HepG2 (cell line): ENCODE results near the gene ASAP2. TPM values are rescaled to one million over a fixed set of nuclear protein-coding genes. Genes with fewer than 3 reads are reported as not detected.

ENCODE experiments used
- ATF3 ChIP-seq: sonication (generic); formaldehyde crosslinking; IDR thresholded peaks from 2 replicates; pipeline ENCODE4 v1.4.0; 2020; ENCODE audit warnings: missing genetic modification reagents
- ATM ChIP-seq: fragments of 450-650 bp; IDR thresholded peaks from 2 replicates; pipeline ENCODE4 v1.7.1; 2017; ENCODE audit warnings: mild to moderate bottlenecking, borderline replicate concordance
- ELF1 ChIP-seq: sonication (generic); formaldehyde crosslinking; IDR thresholded peaks from 2 replicates; pipeline ENCODE4 v1.4.0; 2020; ENCODE audit warnings: missing genetic modification reagents
- ERF ChIP-seq: IDR thresholded peaks from 2 replicates; pipeline ENCODE4 v1.6.1; 2018; ENCODE audit warnings: missing biosample characterization, missing genetic modification reagents
- FOXA1 ChIP-seq, 2 experiments: fragments of 450-650 bp in 1 of 2; sonication (generic) in 1 of 2; formaldehyde crosslinking in 1 of 2; IDR thresholded peaks; 2 replicates each; pipeline versions ENCODE4 v1.4.0 to v1.6.1; 2016 to 2020; ENCODE audit warnings: missing genetic modification reagents in 1 of 2
- GATAD1 ChIP-seq: IDR thresholded peaks from 2 replicates; pipeline ENCODE4 v1.6.1; 2016; ENCODE audit warnings: missing genetic modification reagents, missing compliant biosample characterization
- HDAC1 ChIP-seq: sonication (generic); formaldehyde crosslinking; IDR thresholded peaks from 2 replicates; pipeline ENCODE4 v1.5.1; 2020; ENCODE audit warnings: mild to moderate bottlenecking, missing genetic modification reagents
- HNF4A ChIP-seq: sonication (generic); formaldehyde crosslinking; IDR thresholded peaks from 2 replicates; pipeline ENCODE4 v1.4.0; 2020; ENCODE audit warnings: missing genetic modification reagents
- MTERF4 ChIP-seq: sonication (generic); formaldehyde crosslinking; IDR thresholded peaks from 2 replicates; pipeline ENCODE4 v1.8.0; 2023; ENCODE audit warnings: mild to moderate bottlenecking, missing genetic modification reagents
- NFYC ChIP-seq: IDR thresholded peaks from 2 replicates; pipeline ENCODE4 v1.6.1; 2016; ENCODE audit warnings: missing genetic modification reagents, missing compliant biosample characterization
- RXRB ChIP-seq: IDR thresholded peaks from 2 replicates; pipeline ENCODE4 v1.6.1; 2016; ENCODE audit warnings: borderline replicate concordance, missing genetic modification reagents, missing compliant biosample characterization
- SNRNP70 ChIP-seq: fragments of 200-400 bp; formaldehyde crosslinking; IDR thresholded peaks from 2 replicates; pipeline ENCODE4 v1.6.1; 2017; ENCODE audit warnings: mild to moderate bottlenecking, low read depth, low read length, moderate library complexity
- ZBTB20 ChIP-seq: sonication (generic); formaldehyde crosslinking; IDR thresholded peaks from 2 replicates; pipeline ENCODE4 v1.8.1; 2023; ENCODE audit warnings: missing genetic modification reagents, low read depth, mild to moderate bottlenecking, borderline replicate concordance
- ZFY ChIP-seq: sonication (generic); formaldehyde crosslinking; IDR thresholded peaks from 2 replicates; pipeline ENCODE4 v1.4.0; 2020; ENCODE audit warnings: missing genetic modification reagents
- ZNF230 ChIP-seq: sonication (generic); formaldehyde crosslinking; IDR thresholded peaks from 2 replicates; pipeline ENCODE4 v1.4.0; 2020; ENCODE audit warnings: mild to moderate bottlenecking, missing genetic modification reagents
- ZNF362 ChIP-seq: sonication (generic); formaldehyde crosslinking; IDR thresholded peaks from 2 replicates; pipeline ENCODE4 v1.4.0; 2020; ENCODE audit warnings: missing genetic modification reagents, mild to moderate bottlenecking, borderline replicate concordance
- ZNF564 ChIP-seq: sonication (generic); formaldehyde crosslinking; IDR thresholded peaks from 2 replicates; pipeline ENCODE4 v1.8.1; 2023; ENCODE audit warnings: mild to moderate bottlenecking, missing genetic modification reagents
- ZNF609 ChIP-seq: sonication (generic); formaldehyde crosslinking; IDR thresholded peaks from 2 replicates; pipeline ENCODE4 v1.4.0; 2020; ENCODE audit warnings: mild to moderate bottlenecking, missing genetic modification reagents, borderline replicate concordance
- ZNF691 ChIP-seq: sonication (generic); formaldehyde crosslinking; IDR thresholded peaks from 2 replicates; pipeline ENCODE4 v1.4.0; 2020; ENCODE audit warnings: missing genetic modification reagents, low read depth, mild to moderate bottlenecking, borderline replicate concordance
- ZNF883 ChIP-seq: sonication (generic); formaldehyde crosslinking; IDR thresholded peaks from 2 replicates; pipeline ENCODE4 v1.5.1; 2020; ENCODE audit warnings: mild to moderate bottlenecking, missing genetic modification reagents; ENCODE audit errors: not compliant biosample characterization
- polyA plus RNA-seq, 8 experiments: library from polyadenylated mRNA; depleted of rRNA in 3 of 8; stranded (reverse) in 7 of 8; unstranded in 1 of 8; fragments of >200 nt; fragmentation: Illumina TruSeq in 4 of 8; extraction: Trizol in 4 of 8; gene quantifications; 2 replicates each; pipeline versions ENCODE4 v1.2.1 to v1.2.3, GENCODE V29; 2011 to 2016; ENCODE audit warnings: low read depth in 4 of 8, missing spikeins in 1 of 8, mixed read lengths in 1 of 8; ENCODE audit not compliant: insufficient read depth in 1 of 8
- total RNA-seq, 5 experiments: library from RNA; depleted of rRNA; stranded (reverse); fragments of >200 nt; fragmentation: Illumina TruSeq; extraction: Trizol; gene quantifications; 2 replicates each; pipeline ENCODE4 v1.2.3, GENCODE V29; 2016; ENCODE audit warnings: low read depth in 1 of 5

Gene ASAP2
- total and polyA plus RNA-seq, 2 of the 13 experiments (the other 11 are each of a cell fraction or from before 2014, with no cell fraction given) = 7.3 to 22.3 TPM

GRCh38 chr2:9380702-9381628, 174.4 kb downstream of the ASAP2 start (continued):
- TF ChIP-seq ZNF609 (CRISPR knock-in tag) (0 out of 2 replicates have a peak, but pooled peaks have one; percentile 27), GATAD1 (CRISPR knock-in tag) (peak; percentile 47; the same call in 1 of the 2 replicates), MTERF4 (CRISPR knock-in tag) (0 out of 2 replicates have a peak, but pooled peaks have one; percentile 20), ATF3 (CRISPR knock-in tag) (no peak), HDAC1 (peak; percentile 65; the same call in 1 of the 2 replicates), ATM (no peak), NFYC (peak; percentile 11; the same call in 1 of the 2 replicates), RXRB (CRISPR knock-in tag) (peak; percentile 39; the same call in 1 of the 2 replicates), ZNF691 (peak; percentile 93), ZNF883 (CRISPR knock-in tag) (peak; percentile 62), ERF (peak; percentile 66; the same call in 1 of the 2 replicates), ZNF362 (CRISPR knock-in tag) (peak; percentile 30; the same call in 1 of the 2 replicates), HNF4A (CRISPR knock-in tag) (peak; percentile 43), ZFY (CRISPR knock-in tag) (peak; percentile 72), SNRNP70 (no peak), FOXA1 (IDR thresholded peaks at IDR 0.05) (0 out of 2 replicates have a peak, but pooled peaks have one; percentile 34), FOXA1 (CRISPR knock-in tag; IDR thresholded peaks at IDR 0.05) (peak; percentile 68), ZNF564 (CRISPR knock-in tag) (0 out of 2 replicates have a peak, but pooled peaks have one; percentile 27), ZBTB20 (CRISPR knock-in tag) (peak; percentile 52; the same call in 1 of the 2 replicates), ZNF230 (CRISPR knock-in tag) (no peak), ELF1 (CRISPR knock-in tag) (0 out of 2 replicates have a peak, but pooled peaks have one; percentile 7)
